Right forelimb (tissue), 1 donor: ENCODE data around the gene NOTCH1.

Experiments
- DNase-seq: peaks from one replicate; pipeline ENCODE4 v3.0.0-alpha.2; 2018

NOTCH1 gene

GRCh38 chr9:136513191-136513590 lies 32.7 kb downstream of the NOTCH1 start:
- DNase-seq: no peak

GRCh38 chr9:136512651-136513071 lies 33.2 kb downstream of the NOTCH1 start:
- DNase-seq: no peak

GRCh38 chr9:136511670-136512592 lies 33.9 kb downstream of the NOTCH1 start:
- no peak for DNase-seq

GRCh38 chr9:136511144-136511669 lies 34.6 kb downstream of the NOTCH1 start:
- no peak for DNase-seq

GRCh38 chr9:136510561-136510960 lies 35.3 kb downstream of the NOTCH1 start:
- no peak for DNase-seq

- DNase-seq: no peak
These were observed 36.3 kb downstream of the NOTCH1 start for GRCh38 chr9:136509549-136509948.

- DNase-seq: no peak
These were observed 36.9 kb downstream of the NOTCH1 start for GRCh38 chr9:136508729-136509500.

- DNase-seq: no peak
These were observed 37.9 kb downstream of the NOTCH1 start for GRCh38 chr9:136507992-136508375.

GRCh38 chr9:136507221-136507991 lies 38.4 kb downstream of the NOTCH1 start:
- no peak for DNase-seq

- DNase-seq: no peak
These were observed 39.4 kb downstream of the NOTCH1 start for GRCh38 chr9:136506425-136506824.

GRCh38 chr9:136505406-136506403 lies 40.1 kb downstream of the NOTCH1 start:
- DNase-seq: no peak

- DNase-seq: no peak
These were observed 41.1 kb downstream of the NOTCH1 start for GRCh38 chr9:136504512-136505348.

GRCh38 chr9:136502940-136503550 lies 42.8 kb downstream of the NOTCH1 start:
- DNase-seq: no peak

- no peak for DNase-seq
These were observed 43.7 kb downstream of the NOTCH1 start for GRCh38 chr9:136502196-136502595.

- DNase-seq: no peak
These were observed 44.2 kb downstream of the NOTCH1 start for GRCh38 chr9:136501686-136502085.

GRCh38 chr9:136499935-136500910 lies 45.6 kb downstream of the NOTCH1 start:
- DNase-seq: no peak

GRCh38 chr9:136499071-136499934 lies 46.5 kb downstream of the NOTCH1 start:
- no peak for DNase-seq
